ENCODE measurements around the gene TERC.
A peak's percentile ranks its signal among the peaks of the same experiment; 100 is the strongest.

Gene TERC

DNA sequence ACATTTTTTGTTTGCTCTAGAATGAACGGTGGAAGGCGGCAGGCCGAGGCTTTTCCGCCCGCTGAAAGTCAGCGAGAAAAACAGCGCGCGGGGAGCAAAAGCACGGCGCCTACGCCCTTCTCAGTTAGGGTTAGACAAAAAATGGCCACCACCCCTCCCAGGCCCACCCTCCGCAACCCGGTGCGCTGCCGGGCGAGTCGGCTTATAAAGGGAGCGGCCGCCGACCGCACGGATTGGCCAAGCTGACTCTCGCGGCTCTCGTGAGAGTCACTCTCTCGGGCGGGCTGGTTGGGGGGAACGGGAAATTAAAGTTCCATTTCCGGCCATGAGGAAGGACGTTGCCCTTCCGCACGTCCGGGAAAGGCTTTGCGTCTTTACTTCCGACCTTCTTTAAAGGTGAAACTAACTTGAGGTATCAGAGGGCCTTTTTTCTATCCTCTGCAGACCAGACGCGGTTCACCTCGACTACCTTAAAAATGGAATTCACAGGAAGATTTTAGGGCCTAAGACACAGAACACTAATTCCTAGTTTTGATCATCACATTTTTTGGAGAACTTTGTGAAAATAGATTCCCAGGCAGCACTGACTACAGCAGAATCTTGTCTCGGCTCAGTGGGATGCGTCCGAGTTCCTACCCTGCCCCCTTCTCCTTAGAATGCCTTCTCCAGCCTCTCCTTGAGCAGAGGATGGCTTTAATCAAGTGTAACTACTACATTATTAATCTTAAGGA, at the start of gene TERC:
TSS of gene TERC (minus strand) at position 179 of the 731 bp plus-strand sequence.
- peak within 1 kb of the TSS; percentile 74 for H3K4me3 ChIP-seq (ENCODE audit: low read depth, low read length)
- no peak for DNase-seq (ENCODE audit: low read depth, low spot score)
- TF ChIP-seq CTCF (IDR thresholded peaks at IDR 0.05; ENCODE audit: insufficient read depth, low read length, missing control alignments), result no peak
- ChIA-PET POLR2A (interaction anchor here (1.3 kb wide), 1 partner anchor 618 kb away, joined by 3 read pairs; no protein-coding TSS in a partner anchor), CTCF (interaction anchor here (1.4 kb wide), 1 partner anchor 203 kb away, joined by 3 read pairs; no protein-coding TSS in a partner anchor)

DNA sequence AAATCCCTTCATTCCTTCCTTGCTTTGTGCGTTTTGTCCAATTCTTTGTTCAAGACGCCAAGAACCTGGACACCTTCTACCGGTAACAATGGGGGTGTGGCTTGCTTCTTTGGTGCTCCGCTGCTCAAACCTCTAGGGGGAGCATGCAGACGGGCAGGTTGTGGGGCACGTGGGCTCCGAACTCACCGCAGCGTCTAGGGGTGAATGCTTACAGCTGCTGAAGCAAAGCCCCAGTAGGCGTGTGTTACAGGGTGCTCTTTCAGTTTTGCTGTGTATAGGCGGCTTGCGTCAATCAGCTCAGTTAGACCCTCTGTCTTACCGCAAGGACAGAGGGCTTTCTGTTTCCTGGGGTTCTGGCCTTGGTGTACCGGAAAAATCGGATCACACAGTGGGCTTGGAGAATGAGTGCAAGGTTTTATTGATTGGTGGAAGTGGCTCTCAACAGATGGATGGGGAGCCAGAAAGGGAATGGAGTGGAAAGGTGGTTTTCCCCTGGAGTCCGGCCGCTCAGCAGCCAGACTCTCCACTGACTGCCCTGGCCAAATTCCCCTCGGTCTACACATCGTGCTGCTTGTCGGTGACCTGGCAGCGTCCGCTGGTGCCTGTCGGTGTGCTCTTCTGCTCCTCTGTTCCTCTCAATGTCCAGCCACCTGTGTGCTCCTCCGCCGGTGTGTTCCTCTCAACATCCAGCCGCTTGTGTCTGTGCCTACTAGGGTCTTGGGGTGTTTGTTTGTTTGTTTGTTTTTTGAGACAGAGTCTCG, 49.1 kb upstream of the TERC start:
- no peak for DNase-seq (ENCODE audit: low read depth, low spot score)
- peak; percentile 19 for TF ChIP-seq CTCF (IDR thresholded peaks at IDR 0.05; ENCODE audit: insufficient read depth, low read length, missing control alignments)
- CTCF ChIA-PET, result no interaction called here
- peak overlapping the region; percentile 57 for H3K4me3 ChIP-seq (ENCODE audit: low read depth, low read length)
- POLR2A ChIA-PET, result no interaction called here

DNA sequence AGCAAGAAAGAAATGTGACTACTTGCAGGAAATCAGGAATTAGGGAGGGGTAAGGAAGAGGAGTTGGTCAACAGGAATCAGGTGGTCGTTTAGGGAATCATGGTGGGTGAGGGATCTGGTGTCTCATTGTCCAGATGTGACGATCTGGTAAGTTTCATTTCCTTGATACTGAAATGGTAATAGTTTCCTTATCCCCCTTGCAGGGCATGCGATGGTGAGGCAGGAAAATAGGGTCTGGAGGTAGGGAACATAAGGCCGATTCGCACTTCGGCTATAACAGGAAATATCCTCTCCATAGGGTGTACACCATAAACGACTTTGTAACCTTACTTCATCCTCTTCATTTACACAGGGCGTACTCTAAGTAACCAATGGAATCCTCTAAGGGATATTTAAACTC, 48.4 kb upstream of the TERC start:
- ChIA-PET CTCF (no interaction called here), POLR2A (no interaction called here)
- H3K4me3 ChIP-seq (ENCODE audit: low read depth, low read length), result peak overlapping the region; percentile 57
- TF ChIP-seq CTCF (IDR thresholded peaks at IDR 0.05; ENCODE audit: insufficient read depth, low read length, missing control alignments), result no peak
- DNase-seq (ENCODE audit: low read depth, low spot score), result no peak

DNA sequence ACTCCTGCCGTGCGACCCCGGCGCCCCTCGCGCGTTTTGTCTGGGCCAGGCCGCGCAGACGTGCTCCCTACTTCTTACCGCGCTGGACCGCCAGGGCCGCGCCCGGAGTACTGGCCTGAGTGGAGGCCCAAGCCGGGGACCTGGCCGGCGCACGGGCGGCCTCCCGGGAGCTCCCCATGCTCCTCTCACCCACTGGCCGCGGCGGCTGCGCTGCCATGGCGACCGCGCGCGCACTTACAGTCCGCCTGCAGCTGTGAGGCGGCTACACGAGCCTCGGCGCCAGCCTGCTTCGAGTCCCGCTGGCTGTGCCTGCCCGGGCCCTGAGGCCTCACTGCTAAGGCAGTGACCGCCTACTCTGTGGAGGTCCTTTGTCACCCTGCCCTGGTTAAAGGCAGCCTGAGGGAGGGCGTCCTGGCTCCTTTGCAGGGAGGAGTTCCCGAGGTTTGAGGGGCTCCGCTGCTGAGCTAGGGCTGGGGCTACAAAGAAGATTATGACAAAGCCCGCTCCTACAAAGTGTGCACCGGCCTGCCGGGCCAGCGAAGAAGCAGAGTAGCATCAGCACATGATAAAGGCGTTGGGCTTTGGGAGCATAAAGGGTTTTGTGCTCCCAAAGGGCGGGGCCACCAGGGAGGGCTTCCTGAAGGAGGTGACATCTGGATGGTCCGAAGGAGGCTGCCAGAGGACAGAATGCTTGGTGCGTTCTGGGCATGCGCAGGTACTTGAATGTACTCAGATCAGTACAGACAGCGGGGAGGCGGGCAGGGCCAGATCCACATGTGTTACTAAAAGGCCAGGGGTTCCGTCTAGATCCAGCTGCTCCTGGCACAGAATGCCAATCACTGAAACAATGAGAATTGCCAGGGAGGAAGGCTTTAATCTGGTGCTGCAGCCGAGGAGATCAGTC, 47.7 kb upstream of the TERC start, which contains the start of the genes LRRC34 and LRRIQ4:
TSS of gene LRRC34 (minus strand) at position 573 of the 904 bp plus-strand sequence. CDS start at position 217, 356 bp downstream.
TSS of gene LRRIQ4 (plus strand) at position 539 of the 904 bp plus-strand sequence. CDS start 9,052 bp downstream, outside the sequence.
- DNase-seq (ENCODE audit: low read depth, low spot score), result no peak
- peak within 1 kb of the TSS; percentile 57 for H3K4me3 ChIP-seq (ENCODE audit: low read depth, low read length)
- ChIA-PET CTCF (interaction anchor here (1.1 kb wide), 1 partner anchor 153 kb away, joined by 3 read pairs; no protein-coding TSS in a partner anchor), POLR2A (interaction anchor here (1.9 kb wide), 1 partner anchor 155 kb away, joined by 5 read pairs; the partner anchor contains the start of gene SEC62)
- TF ChIP-seq CTCF (IDR thresholded peaks at IDR 0.05; ENCODE audit: insufficient read depth, low read length, missing control alignments), result no peak

DNA sequence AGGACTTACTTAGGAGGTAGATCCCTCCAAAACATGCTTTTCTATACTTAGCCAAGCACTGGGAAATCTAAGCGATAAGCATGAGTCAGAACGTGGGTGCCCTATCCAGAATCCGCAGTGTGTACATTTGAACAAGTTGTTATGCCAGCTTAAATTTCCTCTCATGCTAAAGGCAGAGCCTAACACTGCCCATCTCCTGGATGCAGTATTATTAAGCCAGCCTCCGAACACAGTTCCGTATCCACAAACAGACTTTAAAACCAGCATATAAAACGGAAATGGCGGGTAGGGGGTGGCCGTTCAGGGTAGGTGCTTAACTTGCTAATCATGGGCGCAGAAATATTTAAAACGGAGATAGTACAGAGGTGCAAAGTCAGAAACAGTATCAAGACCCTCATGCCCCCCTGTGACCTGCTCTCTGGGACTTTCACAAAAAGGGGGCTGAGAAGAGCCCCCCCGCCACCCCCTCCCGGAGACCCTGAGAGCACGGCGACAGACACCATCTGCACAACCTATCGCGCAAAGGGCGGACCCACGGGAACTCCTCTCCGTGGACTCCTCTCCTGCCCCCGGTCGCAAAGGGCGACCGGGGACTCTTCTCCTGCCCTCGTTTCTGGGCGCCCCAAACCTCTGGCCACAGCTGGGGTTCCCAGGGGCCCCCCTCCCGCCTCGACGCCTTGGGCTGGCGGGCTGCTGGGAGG, 46.9 kb upstream of the TERC start:
- TF ChIP-seq CTCF (IDR thresholded peaks at IDR 0.05; ENCODE audit: insufficient read depth, low read length, missing control alignments), result no peak
- CTCF ChIA-PET, result interaction anchor here (1.1 kb wide), 1 partner anchor 154 kb away, joined by 3 read pairs; no protein-coding TSS in a partner anchor
- DNase-seq (ENCODE audit: low read depth, low spot score), result peak; percentile 29
- peak overlapping the region; percentile 57 for H3K4me3 ChIP-seq (ENCODE audit: low read depth, low read length)
- POLR2A ChIA-PET, result interaction anchor here (1.9 kb wide), 1 partner anchor 155 kb away, joined by 5 read pairs; the partner anchor contains the start of gene SEC62
